HUES48 (cell line): ENCODE results near the gene CCDC27.

Experiments
- H3K27ac ChIP-seq: one replicate; pipeline ENCODE4 v1.7.0; 2013; ENCODE audit warnings: low read depth, low read length, inconsistent platforms
- H3K27me3 ChIP-seq: 2 replicates; pipeline ENCODE4 v1.6.1; 2013; ENCODE audit warnings: mild to moderate bottlenecking, low read length; ENCODE audit not compliant: control insufficient read depth, insufficient read depth
- H3K36me3 ChIP-seq: 2 replicates; pipeline ENCODE4 v1.6.1; 2013; ENCODE audit warnings: low read length; ENCODE audit not compliant: control insufficient read depth, insufficient read depth
- H3K4me1 ChIP-seq: 2 replicates; pipeline ENCODE4 v1.6.1; 2013; ENCODE audit warnings: mild to moderate bottlenecking, low read length; ENCODE audit not compliant: control insufficient read depth, insufficient read depth
- H3K4me3 ChIP-seq: 2 replicates; pipeline ENCODE4 v1.5.1; 2013; ENCODE audit warnings: mild to moderate bottlenecking, low read depth, low read length
- H3K9ac ChIP-seq: 2 replicates; pipeline ENCODE4 v1.6.1; 2013; ENCODE audit warnings: mild to moderate bottlenecking, low read depth, low read length, moderate library complexity
- H3K9me3 ChIP-seq: 2 replicates; pipeline ENCODE4 v1.6.1; 2013; ENCODE audit warnings: low read length; ENCODE audit not compliant: control insufficient read depth, insufficient read depth

Gene CCDC27

GRCh38 chr1:3778590-3779264 is 26.5 kb downstream of the CCDC27 start:
- H3K9ac ChIP-seq: no peak overlapping the region
- no peaks in the 10 kb centered on the region; the same call in 1 of the 2 replicates for H3K4me1 ChIP-seq

GRCh38 chr1:3779265-3779911 is 27.1 kb downstream of the CCDC27 start:
- H3K4me1 ChIP-seq: no peaks in the 10 kb centered on the region; the same call in 1 of the 2 replicates
- no peak overlapping the region for H3K27ac ChIP-seq
- H3K36me3 ChIP-seq: peaks cover 56% of the 10 kb centered on the region
- no peaks in the 10 kb centered on the region for H3K9me3 ChIP-seq
- H3K4me3 ChIP-seq: no peak overlapping the region
- H3K27me3 ChIP-seq: no peaks in the 10 kb centered on the region
- no peak overlapping the region for H3K9ac ChIP-seq

More at GRCh38 chr1:3778590-3779264, 26.5 kb downstream of the CCDC27 start:
- Histone ChIP-seq H3K27me3 (no peaks in the 10 kb centered on the region), H3K36me3 (peaks cover 49% of the 10 kb centered on the region), H3K27ac (no peak overlapping the region), H3K9me3 (no peaks in the 10 kb centered on the region), H3K4me3 (no peak overlapping the region)

GRCh38 chr1:3779912-3780416 is 27.7 kb downstream of the CCDC27 start:
- H3K27ac ChIP-seq: no peak overlapping the region
- no peaks in the 10 kb centered on the region; the same call in 1 of the 2 replicates for H3K4me1 ChIP-seq
- H3K36me3 ChIP-seq: peaks cover 62% of the 10 kb centered on the region
- no peak overlapping the region for H3K4me3 ChIP-seq
- no peaks in the 10 kb centered on the region for H3K9me3 ChIP-seq
- no peaks in the 10 kb centered on the region for H3K27me3 ChIP-seq
- H3K9ac ChIP-seq: no peak overlapping the region

GRCh38 chr1:3780901-3781300 is 28.7 kb downstream of the CCDC27 start:
- Histone ChIP-seq H3K4me1 (no peaks in the 10 kb centered on the region), H3K36me3 (peaks cover 70% of the 10 kb centered on the region), H3K27ac (no peak overlapping the region), H3K9ac (no peak overlapping the region), H3K9me3 (no peaks in the 10 kb centered on the region), H3K4me3 (no peak overlapping the region), H3K27me3 (no peaks in the 10 kb centered on the region)

GRCh38 chr1:3783651-3784474 is 31.6 kb downstream of the CCDC27 start:
- no peak overlapping the region for H3K4me3 ChIP-seq
- no peak overlapping the region for H3K27ac ChIP-seq
- H3K4me1 ChIP-seq: no peaks in the 10 kb centered on the region
- no peaks in the 10 kb centered on the region for H3K9me3 ChIP-seq
- H3K27me3 ChIP-seq: no peaks in the 10 kb centered on the region
- H3K36me3 ChIP-seq: peaks cover 84% of the 10 kb centered on the region
- no peak overlapping the region for H3K9ac ChIP-seq

GRCh38 chr1:3785045-3785444 is 32.8 kb downstream of the CCDC27 start:
- H3K36me3 ChIP-seq: peaks cover 76% of the 10 kb centered on the region
- peaks cover 3% of the 10 kb centered on the region; the same call in 1 of the 2 replicates for H3K4me1 ChIP-seq
- no peaks in the 10 kb centered on the region for H3K27me3 ChIP-seq
- no peak overlapping the region for H3K4me3 ChIP-seq
- H3K9ac ChIP-seq: no peak overlapping the region
- no peaks in the 10 kb centered on the region for H3K9me3 ChIP-seq
- H3K27ac ChIP-seq: no peak overlapping the region

GRCh38 chr1:3785456-3786157 is 33.4 kb downstream of the CCDC27 start:
- H3K4me3 ChIP-seq: no peak overlapping the region
- H3K27me3 ChIP-seq: no peaks in the 10 kb centered on the region
- no peak overlapping the region for H3K9ac ChIP-seq
- peaks cover 73% of the 10 kb centered on the region for H3K36me3 ChIP-seq
- H3K9me3 ChIP-seq: no peaks in the 10 kb centered on the region
- peaks cover 3% of the 10 kb centered on the region; the same call in 1 of the 2 replicates for H3K4me1 ChIP-seq
- no peak overlapping the region for H3K27ac ChIP-seq

GRCh38 chr1:3786468-3787348 is 34.5 kb downstream of the CCDC27 start:
- peaks cover 63% of the 10 kb centered on the region for H3K36me3 ChIP-seq

GRCh38 chr1:3787349-3787715 is 35.1 kb downstream of the CCDC27 start:
- no peaks in the 10 kb centered on the region for H3K9me3 ChIP-seq
- no peak overlapping the region for H3K27ac ChIP-seq
- peaks cover 61% of the 10 kb centered on the region for H3K36me3 ChIP-seq
- H3K9ac ChIP-seq: no peak overlapping the region
- H3K4me3 ChIP-seq: no peak overlapping the region
- H3K4me1 ChIP-seq: peaks cover 8% of the 10 kb centered on the region
- no peaks in the 10 kb centered on the region for H3K27me3 ChIP-seq

More at GRCh38 chr1:3786468-3787348, 34.5 kb downstream of the CCDC27 start:
- no peaks in the 10 kb centered on the region for H3K27me3 ChIP-seq
- no peaks in the 10 kb centered on the region for H3K9me3 ChIP-seq
- H3K27ac ChIP-seq: no peak overlapping the region
- H3K4me3 ChIP-seq: no peak overlapping the region
- no peak overlapping the region for H3K9ac ChIP-seq
- H3K4me1 ChIP-seq: peaks cover 3% of the 10 kb centered on the region; the same call in 1 of the 2 replicates
